ENCODE measurements around the gene CCDC3.

The CCDC3 gene

GRCh38 chr10:12960941-12961340 is 40.6 kb downstream of the CCDC3 start:
- DNase-seq, result no peak

GRCh38 chr10:12960334-12960898 is 41.1 kb downstream of the CCDC3 start:
- no peak for DNase-seq

- no peak for DNase-seq
These were observed 42.9 kb downstream of the CCDC3 start for GRCh38 chr10:12958546-12959110.

GRCh38 chr10:12957081-12957480 is 44.4 kb downstream of the CCDC3 start:
- DNase-seq, result no peak

GRCh38 chr10:12954866-12955265 is 46.6 kb downstream of the CCDC3 start:
- DNase-seq, result no peak

GRCh38 chr10:12950583-12951128 is 50.9 kb downstream of the CCDC3 start:
- no peak for DNase-seq

- no peak for DNase-seq
These were observed 52.3 kb downstream of the CCDC3 start for GRCh38 chr10:12949248-12949647.

GRCh38 chr10:12947741-12948140 is 53.8 kb downstream of the CCDC3 start:
- DNase-seq, result no peak

DNA sequence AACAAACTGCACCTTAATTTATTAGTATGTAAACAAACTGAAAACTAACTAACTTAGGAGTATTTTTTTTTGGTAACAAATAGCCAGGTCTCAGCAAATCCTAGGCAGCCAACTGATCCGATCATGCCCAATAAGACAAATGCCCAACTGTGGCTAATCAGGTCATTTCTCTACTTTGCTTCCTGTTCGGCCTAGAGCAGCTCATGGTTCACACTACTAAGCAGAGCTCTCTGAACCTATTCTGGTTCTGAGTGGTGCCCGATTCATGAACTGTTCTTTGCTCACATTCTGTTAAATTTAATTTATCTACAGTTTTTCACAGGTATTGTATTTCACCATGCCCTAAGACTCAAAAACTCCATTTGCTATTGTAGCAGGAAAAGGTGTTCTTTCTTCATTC is 55.1 kb downstream of the CCDC3 start:
- DNase-seq, result no peak

DNA sequence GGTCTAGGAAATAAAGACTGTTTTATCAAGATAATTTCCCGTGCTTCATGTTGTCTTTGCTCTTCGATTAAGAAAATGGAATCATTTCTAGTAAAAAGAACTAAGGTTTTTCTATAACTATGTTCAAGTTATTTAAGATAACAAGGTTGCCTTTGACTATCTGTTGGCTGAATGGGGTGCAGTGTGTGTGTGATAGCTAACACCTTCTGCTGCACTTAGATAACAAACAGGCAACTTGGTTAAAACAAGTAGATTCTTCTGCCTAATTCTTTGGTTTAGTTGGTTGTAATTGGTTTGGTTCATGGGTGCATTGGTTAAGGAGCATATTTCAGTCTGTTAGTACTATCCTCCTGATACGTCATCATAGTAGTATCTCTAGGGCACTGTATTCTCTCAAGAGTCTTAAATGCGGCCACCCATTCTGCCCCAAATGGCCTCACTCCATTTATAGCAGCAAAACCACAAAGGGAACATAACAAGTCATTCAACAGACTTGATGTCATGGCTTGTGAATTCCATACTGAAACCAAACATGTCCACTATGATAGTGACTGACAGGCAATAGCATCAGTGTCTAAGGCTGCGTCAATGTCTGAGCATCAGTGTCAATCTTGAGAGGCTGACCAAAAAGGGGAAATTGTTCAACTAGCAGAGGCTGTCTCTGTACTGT is 55.7 kb downstream of the CCDC3 start:
- no peak for DNase-seq

- DNase-seq, result no peak
These were observed 56.6 kb downstream of the CCDC3 start for GRCh38 chr10:12944931-12945330.

DNA sequence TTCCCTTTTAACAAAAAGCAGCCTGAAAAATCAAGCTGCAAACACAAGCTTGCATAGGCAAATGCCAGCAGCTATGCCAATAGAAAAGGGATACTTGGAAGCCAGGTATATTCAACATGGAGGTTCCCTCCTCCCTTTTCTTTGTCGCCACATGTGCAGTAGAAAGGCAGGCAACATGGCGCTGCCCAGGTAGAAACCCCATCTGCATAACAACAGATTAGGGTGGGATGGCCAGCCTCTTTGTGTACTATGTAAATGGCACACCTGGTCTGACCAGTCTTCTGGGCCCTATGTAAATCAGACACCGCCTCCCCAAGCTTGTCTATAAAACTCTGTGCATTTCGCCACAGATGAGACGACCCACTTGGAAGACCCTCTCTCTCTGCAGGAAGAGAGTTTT is 58.1 kb downstream of the CCDC3 start:
- no peak for DNase-seq

GRCh38 chr10:12941966-12942365 is 59.5 kb downstream of the CCDC3 start:
- DNase-seq, result no peak

DNA sequence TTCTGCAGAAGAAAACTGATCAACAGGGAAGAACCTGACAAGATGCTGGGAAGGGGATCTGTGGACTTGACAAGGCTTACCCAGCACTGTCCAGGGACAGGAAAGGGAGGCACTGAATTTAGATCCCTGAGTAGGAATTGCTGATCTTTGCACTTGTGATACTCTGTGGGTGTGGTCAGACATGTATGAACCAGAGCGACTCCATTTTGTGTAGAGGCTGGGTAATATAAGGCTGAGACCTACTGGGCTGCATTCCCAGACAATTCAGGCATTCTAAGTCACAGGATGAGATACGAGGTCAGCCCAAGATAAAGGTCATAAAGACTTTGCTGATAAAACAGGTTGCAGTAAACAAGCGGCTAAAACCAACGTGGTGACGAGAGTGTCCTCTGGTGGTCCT is 60.7 kb downstream of the CCDC3 start:
- no peak for DNase-seq

GRCh38 chr10:12938271-12938670 is 63.2 kb downstream of the CCDC3 start:
- no peak for DNase-seq

GRCh38 chr10:12937527-12937926 is 64.0 kb downstream of the CCDC3 start:
- no peak for DNase-seq

GRCh38 chr10:12934777-12935176 is 66.7 kb downstream of the CCDC3 start:
- no peak for DNase-seq

DNA sequence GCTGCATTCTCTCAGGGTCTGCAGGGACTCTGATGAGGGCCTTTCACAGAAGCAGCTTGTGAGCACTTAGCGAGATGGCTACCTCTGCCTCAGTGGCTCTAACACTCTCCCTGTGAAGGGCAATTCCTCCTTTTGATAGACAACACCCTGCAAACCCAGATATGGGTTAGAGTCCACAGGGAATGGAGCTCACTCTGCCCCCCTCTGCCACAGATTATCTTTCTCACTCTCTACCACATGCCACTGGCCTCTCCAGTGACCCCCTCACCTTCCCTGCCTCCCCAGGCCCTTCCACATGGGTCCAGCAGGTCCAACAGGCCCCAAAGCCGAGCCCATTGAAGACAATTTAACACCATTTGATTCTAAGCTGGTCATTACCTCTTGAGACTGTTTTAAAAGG is 72.1 kb downstream of the CCDC3 start:
- DNase-seq, result no peak

- DNase-seq, result no peak
These were observed 72.9 kb downstream of the CCDC3 start for GRCh38 chr10:12928571-12928970.

DNA sequence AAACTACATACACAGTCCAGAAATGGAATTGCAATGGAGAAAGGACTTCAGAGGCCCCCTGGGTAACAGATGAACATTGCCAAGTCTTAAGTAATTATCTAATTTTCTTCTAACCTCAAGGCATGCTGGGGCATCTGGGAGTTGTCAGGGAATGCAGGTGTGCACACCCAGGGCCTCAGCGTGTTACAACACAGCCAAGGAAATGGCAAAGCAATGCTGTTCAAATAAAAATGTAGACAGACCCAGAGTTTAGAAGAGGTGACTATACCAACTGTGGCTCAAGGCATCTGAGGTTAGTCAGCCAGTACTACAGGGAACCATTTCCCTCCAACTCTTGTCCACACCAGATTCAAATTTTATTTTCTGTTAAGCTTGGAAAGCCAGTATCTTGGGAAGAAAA is 73.6 kb downstream of the CCDC3 start:
- DNase-seq, result no peak

DNA sequence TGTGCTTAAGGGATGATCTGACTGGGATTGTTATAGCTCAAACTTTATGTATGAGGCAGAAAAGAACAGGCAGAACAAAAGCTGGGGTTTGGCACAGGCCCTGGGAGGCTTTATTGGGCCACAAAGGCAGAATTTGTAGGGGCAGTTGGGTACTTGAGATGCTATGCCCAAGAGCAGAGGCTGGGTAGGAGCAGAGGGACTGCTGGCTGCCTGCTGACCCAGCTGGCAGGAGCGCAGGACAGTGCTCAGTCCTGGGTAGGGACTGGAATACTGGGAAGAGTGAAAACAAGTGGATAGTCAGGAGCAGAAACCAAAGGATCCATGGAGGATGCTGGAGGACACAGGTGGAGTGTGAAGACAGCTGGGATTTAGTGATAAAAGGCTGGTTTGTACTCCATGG is 75.7 kb downstream of the CCDC3 start:
- no peak for DNase-seq

DNA sequence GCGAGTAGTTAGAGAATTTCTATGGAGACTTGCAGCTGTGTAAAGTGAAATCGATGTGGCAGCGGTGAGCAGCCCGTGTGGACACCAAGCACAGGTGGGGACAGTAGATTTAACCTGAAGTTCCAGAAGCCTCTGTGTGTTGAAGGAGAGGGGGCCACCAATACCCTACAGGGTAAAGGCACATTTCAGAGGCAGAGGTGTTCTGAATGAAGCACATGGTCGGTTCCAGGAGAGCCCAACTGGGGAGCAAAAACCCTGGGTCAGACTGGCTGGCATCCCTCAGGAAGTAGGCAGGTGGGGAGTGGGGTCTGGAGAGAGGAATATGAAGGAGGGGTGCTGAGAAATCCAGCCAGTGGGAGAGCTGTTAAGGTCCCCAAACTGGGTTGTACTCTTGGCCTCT is 76.6 kb downstream of the CCDC3 start:
- DNase-seq, result no peak

GRCh38 chr10:12922117-12922900 is 79.2 kb downstream of the CCDC3 start:
- no peak for DNase-seq

DNA sequence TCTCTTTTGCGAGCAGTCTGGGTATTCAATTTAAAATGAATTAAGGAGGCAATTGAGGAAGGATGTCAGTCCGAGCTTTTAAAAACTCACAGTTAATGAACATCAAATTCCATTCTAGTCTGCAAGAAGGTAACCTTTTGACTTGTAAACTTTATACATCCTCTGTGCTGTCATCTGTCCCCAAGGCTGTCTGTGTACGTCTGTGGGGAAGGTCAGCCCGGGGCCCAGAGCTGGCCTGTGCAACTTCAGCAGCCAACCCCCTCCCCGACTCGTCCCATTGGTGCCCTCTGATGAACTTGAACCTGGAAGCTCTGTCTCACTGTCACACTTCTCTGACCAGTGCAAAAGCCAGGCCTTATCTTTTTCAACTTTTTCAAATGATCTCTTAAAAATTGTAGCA is 80.3 kb downstream of the CCDC3 start:
- DNase-seq, result no peak

Measured in DMS79 treated with DMSO at 0.1 percent for 48 hours (cell line).